Caco-2 (cell line): ENCODE results near the gene ZKSCAN3. TPM values are rescaled to one million over a fixed set of nuclear protein-coding genes. Genes with fewer than 3 reads are reported as not detected.

Source experiments
- BruUV-seq: library from RNA; stranded (reverse); fragments of 400-500 nt; replicated peaks from 2 replicates; lab custom pipeline; 2021; lab: Mats Ljungman, UMichigan
- CTCF ChIA-PET: fragments of 300-600 bp; sonication (Branson Sonifier 250); formaldehyde crosslinking; loops from one replicate; lab custom pipeline; 2022; ENCODE audit warnings: antibody characterized with exemption; lab: Charles Lee
- POLR2A ChIA-PET: fragments of 300-600 bp; sonication (Branson Sonifier 250); formaldehyde crosslinking; loops from one replicate; lab custom pipeline; 2022; ENCODE audit warnings: antibody characterized with exemption; lab: Charles Lee
- DNase-seq, 2 experiments: peaks; one replicate each; pipeline versions ENCODE4 v3.0.0 to v3.0.0-alpha.2; 2020 to 2022
- H3K27me3 ChIP-seq: replicated peaks from 2 replicates; pipeline ENCODE4 v1.6.0; 2011; ENCODE audit warnings: low read length; ENCODE audit not compliant: control insufficient read depth, insufficient read depth
- H3K36me3 ChIP-seq: 2 replicates; pipeline ENCODE4 v1.5.1; 2011; ENCODE audit warnings: low read length; ENCODE audit not compliant: control insufficient read depth, insufficient read depth
- H3K4me1 ChIP-seq: fragments of 250-450 bp; sonication (Bioruptor Pico); 2 replicates; pipeline ENCODE4 v1.5.1; 2020; ENCODE audit warnings: mild to moderate bottlenecking
- H3K4me3 ChIP-seq: 2 replicates; pipeline ENCODE4 v1.5.1; 2011; ENCODE audit warnings: low read depth, mild to moderate bottlenecking, control low read depth, low read length
- H3K9me3 ChIP-seq: fragments of 250-450 bp; sonication (Bioruptor Pico); 2 replicates; pipeline ENCODE4 v1.5.1; 2020; ENCODE audit warnings: mild to moderate bottlenecking, moderate library complexity
- H3K27ac Mint-ChIP-seq: one replicate; pipeline ENCODE4 v1.8.0; 2022; ENCODE audit warnings: mixed read lengths; ENCODE audit not compliant: unreplicated experiment
- H3K27me3 Mint-ChIP-seq: one replicate; pipeline ENCODE4 v1.8.0; 2022; ENCODE audit warnings: mixed read lengths; ENCODE audit not compliant: insufficient read depth, unreplicated experiment
- H3K36me3 Mint-ChIP-seq: one replicate; pipeline ENCODE4 v1.8.0; 2022; ENCODE audit warnings: mild to moderate bottlenecking, mixed read lengths; ENCODE audit not compliant: insufficient read depth, unreplicated experiment
- H3K4me1 Mint-ChIP-seq: one replicate; pipeline ENCODE4 v1.8.0; 2022; ENCODE audit warnings: low read depth, mixed read lengths; ENCODE audit not compliant: unreplicated experiment
- H3K4me3 Mint-ChIP-seq: one replicate; pipeline ENCODE4 v1.8.0; 2022; ENCODE audit warnings: mild to moderate bottlenecking, moderate library complexity, mixed read lengths; ENCODE audit not compliant: unreplicated experiment
- H3K9me3 Mint-ChIP-seq: one replicate; pipeline ENCODE4 v1.8.0; 2022; ENCODE audit warnings: mixed read lengths; ENCODE audit not compliant: unreplicated experiment
- intact Hi-C: fragments of 100-400 bp; cut with micrococcal nuclease; formaldehyde crosslinking; loops from one replicate; pipeline ENCODE4 v1.10.0; 2022; ENCODE audit not compliant: unreplicated experiment
- total RNA-seq: library from RNA; stranded (reverse); gene quantifications from 2 replicates; pipeline ENCODE4 v1.2.3, GENCODE V29; 2022
- TF ChIP-seq, protein P1 (sequence below), 2 experiments: fragments of 200-600 bp in 1 of 2; IDR thresholded peaks; 1 replicate in 1 of 2; 2 replicates in 1 of 2; pipeline versions ENCODE4 v1.5.1 to v1.8.0; 2011 to 2022; ENCODE audit warnings: antibody characterized with exemption in 1 of 2, control low read depth in 1 of 2, inconsistent platforms in 1 of 2, low read depth in 1 of 2, low read length in 1 of 2, mild to moderate bottlenecking in 1 of 2, moderate library complexity in 1 of 2; ENCODE audit not compliant: insufficient read depth in 1 of 2, severe bottlenecking in 1 of 2, unreplicated experiment in 1 of 2

The ZKSCAN3 gene
- total RNA-seq, 1 experiment from 2014 or later = 4.3 TPM

DNA sequence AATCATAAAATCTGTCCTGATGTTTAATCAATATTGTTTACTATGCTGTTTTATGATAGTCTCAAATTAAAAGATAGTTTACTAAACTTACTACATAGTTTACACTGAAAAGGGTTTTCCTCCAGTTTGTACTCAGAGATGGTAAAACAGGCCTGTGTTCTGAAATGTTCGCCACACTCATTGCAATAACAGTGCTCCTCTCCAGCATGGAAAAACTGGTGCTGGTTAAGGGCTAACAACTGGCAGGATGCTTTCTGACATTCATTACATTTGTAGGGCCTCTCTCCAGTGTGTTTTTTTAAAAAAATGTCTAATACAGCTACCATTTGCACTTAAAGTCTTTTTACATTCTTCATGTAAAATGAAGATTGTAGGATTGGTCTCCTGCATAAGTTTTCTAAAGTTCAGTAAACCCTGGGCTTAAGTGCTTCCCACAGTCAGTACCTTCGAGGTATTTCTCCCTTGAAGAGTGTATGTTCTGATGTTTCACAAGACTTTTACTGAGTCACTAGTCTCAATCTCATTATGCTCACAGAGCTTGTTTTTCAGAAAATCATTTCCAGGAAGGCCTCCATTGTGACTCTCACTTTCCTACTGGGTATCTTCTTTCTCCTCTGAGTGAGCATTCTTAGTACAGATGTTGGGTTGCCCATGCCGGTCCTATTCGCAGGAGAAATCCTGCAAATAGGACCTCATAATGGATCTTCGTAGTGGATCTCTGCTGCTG is 58.5 kb downstream of the ZKSCAN3 start:
- no peaks in the 10 kb centered on the region for H3K9me3 Mint-ChIP-seq
- Histone ChIP-seq H3K4me1 (no peaks in the 10 kb centered on the region), H3K9me3 (no peaks in the 10 kb centered on the region), H3K4me3 (no peak overlapping the region), H3K27me3 (no peaks in the 10 kb centered on the region; the same call in 1 of the 2 replicates), H3K36me3 (no peaks in the 10 kb centered on the region)
- H3K27me3 Mint-ChIP-seq = peaks cover 6% of the 10 kb centered on the region
- ChIA-PET POLR2A (no interaction called here), CTCF (no interaction called here)
- H3K36me3 Mint-ChIP-seq = no peaks in the 10 kb centered on the region
- intact Hi-C loops = no loop called here
- DNase-seq = no peak
- no peak overlapping the region for H3K4me3 Mint-ChIP-seq
- no peaks in the 10 kb centered on the region for H3K4me1 Mint-ChIP-seq
- H3K27ac Mint-ChIP-seq = no peak overlapping the region
- TF ChIP-seq, protein P1, sequence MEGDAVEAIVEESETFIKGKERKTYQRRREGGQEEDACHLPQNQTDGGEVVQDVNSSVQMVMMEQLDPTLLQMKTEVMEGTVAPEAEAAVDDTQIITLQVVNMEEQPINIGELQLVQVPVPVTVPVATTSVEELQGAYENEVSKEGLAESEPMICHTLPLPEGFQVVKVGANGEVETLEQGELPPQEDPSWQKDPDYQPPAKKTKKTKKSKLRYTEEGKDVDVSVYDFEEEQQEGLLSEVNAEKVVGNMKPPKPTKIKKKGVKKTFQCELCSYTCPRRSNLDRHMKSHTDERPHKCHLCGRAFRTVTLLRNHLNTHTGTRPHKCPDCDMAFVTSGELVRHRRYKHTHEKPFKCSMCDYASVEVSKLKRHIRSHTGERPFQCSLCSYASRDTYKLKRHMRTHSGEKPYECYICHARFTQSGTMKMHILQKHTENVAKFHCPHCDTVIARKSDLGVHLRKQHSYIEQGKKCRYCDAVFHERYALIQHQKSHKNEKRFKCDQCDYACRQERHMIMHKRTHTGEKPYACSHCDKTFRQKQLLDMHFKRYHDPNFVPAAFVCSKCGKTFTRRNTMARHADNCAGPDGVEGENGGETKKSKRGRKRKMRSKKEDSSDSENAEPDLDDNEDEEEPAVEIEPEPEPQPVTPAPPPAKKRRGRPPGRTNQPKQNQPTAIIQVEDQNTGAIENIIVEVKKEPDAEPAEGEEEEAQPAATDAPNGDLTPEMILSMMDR (IDR thresholded peaks at IDR 0.05; ENCODE audit: insufficient read depth in 1 of 2, low read depth in 1 of 2, low read length in 1 of 2, severe bottlenecking in 1 of 2, unreplicated experiment in 1 of 2) = no peak
- BruUV-seq = no TSS peak

DNA sequence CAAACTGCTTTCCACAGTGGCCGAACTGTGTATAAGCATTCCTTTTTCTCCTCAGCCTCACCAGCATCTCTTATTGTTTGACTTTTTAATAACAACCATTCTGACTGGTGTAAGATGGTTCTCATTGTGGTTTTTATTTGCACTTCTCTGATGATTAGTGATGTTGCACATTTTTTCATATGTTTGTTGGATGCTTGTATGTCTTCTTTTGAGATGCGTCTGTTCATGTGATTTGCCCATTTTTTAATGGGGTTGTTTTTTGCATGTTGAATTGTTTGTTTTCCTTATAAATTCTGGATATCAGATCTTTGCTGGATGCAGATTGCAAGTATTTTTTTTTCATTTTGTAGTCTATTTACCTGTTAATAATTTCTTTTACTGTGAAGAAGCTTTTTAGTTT is 61.0 kb downstream of the ZKSCAN3 start:
- CTCF ChIA-PET = no interaction called here
- Mint-ChIP-seq H3K36me3 (no peaks in the 10 kb centered on the region), H3K4me1 (no peaks in the 10 kb centered on the region), H3K9me3 (no peaks in the 10 kb centered on the region), H3K4me3 (no peak overlapping the region), H3K27me3 (peaks cover 6% of the 10 kb centered on the region), H3K27ac (no peak overlapping the region)
- POLR2A ChIA-PET = no interaction called here
- H3K36me3 ChIP-seq = no peaks in the 10 kb centered on the region
- TF ChIP-seq, protein P1 (IDR thresholded peaks at IDR 0.05; ENCODE audit: insufficient read depth in 1 of 2, low read depth in 1 of 2, low read length in 1 of 2, severe bottlenecking in 1 of 2, unreplicated experiment in 1 of 2) = no peak
- intact Hi-C loops = no loop called here
- no peak overlapping the region for H3K4me3 ChIP-seq
- H3K27me3 ChIP-seq = no peaks in the 10 kb centered on the region; the same call in 1 of the 2 replicates
- BruUV-seq = no TSS peak
- H3K4me1 ChIP-seq = no peaks in the 10 kb centered on the region
- no peak for DNase-seq
- no peaks in the 10 kb centered on the region for H3K9me3 ChIP-seq

DNA sequence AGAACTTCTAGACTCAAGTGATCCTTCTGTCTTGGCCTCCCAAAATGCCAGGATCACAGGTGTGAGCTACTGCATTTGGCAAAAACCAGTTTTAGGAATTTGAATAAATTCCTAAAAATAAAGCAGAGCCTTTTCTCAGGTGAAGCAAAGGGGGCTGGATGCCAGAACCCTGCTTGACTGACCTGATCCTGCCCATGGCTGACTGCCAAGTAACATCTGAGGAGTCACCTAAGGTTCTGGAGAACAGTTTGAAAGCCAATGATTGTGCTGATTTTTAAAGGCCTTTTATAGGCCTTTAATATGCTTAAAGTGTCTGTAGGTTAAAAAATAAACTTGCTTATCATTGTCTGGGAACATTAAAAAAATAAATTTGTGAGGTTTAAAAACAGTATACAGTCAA is 63.9 kb downstream of the ZKSCAN3 start:
- intact Hi-C loops = no loop called here
- H3K36me3 Mint-ChIP-seq = no peaks in the 10 kb centered on the region
- ChIA-PET CTCF (no interaction called here), POLR2A (no interaction called here)
- no peaks in the 10 kb centered on the region for H3K4me1 Mint-ChIP-seq
- DNase-seq = no peak
- Histone ChIP-seq H3K36me3 (no peaks in the 10 kb centered on the region), H3K9me3 (no peaks in the 10 kb centered on the region), H3K4me3 (no peak overlapping the region), H3K4me1 (no peaks in the 10 kb centered on the region), H3K27me3 (no peaks in the 10 kb centered on the region)
- TF ChIP-seq, protein P1 (IDR thresholded peaks at IDR 0.05; ENCODE audit: insufficient read depth in 1 of 2, low read depth in 1 of 2, low read length in 1 of 2, severe bottlenecking in 1 of 2, unreplicated experiment in 1 of 2) = no peak
- peaks cover 6% of the 10 kb centered on the region for H3K27me3 Mint-ChIP-seq
- H3K4me3 Mint-ChIP-seq = no peak overlapping the region
- H3K27ac Mint-ChIP-seq = no peak overlapping the region
- no TSS peak for BruUV-seq
- H3K9me3 Mint-ChIP-seq = no peaks in the 10 kb centered on the region

Other genes with a start within 250 kb of the ZKSCAN3 start
- gene ZSCAN16, start 225.3 kb upstream of the ZKSCAN3 start, total RNA-seq = 5.8 and 6.7 TPM in 2 replicates
- 15.6 and 17.0 TPM in 2 replicates for gene ZKSCAN8, start 208.1 kb upstream of the ZKSCAN3 start, total RNA-seq
- gene ZSCAN9, start 124.7 kb upstream of the ZKSCAN3 start, total RNA-seq = 13.7 and 13.9 TPM in 2 replicates
- 5.0 and 5.5 TPM in 2 replicates for gene ZKSCAN4, start 97.7 kb upstream of the ZKSCAN3 start, total RNA-seq
- not detected in 2 replicates for gene NKAPL, start 90.7 kb upstream of the ZKSCAN3 start, total RNA-seq
- gene ZSCAN26, start 82.8 kb upstream of the ZKSCAN3 start, total RNA-seq = 7.2 and 7.8 TPM in 2 replicates
- gene PGBD1, start 68.4 kb upstream of the ZKSCAN3 start, total RNA-seq = 3.6 and 3.8 TPM in 2 replicates
- 1.7 and 3.4 TPM in 2 replicates for gene ZSCAN31, start 13.8 kb upstream of the ZKSCAN3 start, total RNA-seq
- 1.5 and 1.6 TPM in 2 replicates for gene ZSCAN12, start 49.8 kb downstream of the ZKSCAN3 start, total RNA-seq
- gene ZSCAN23, start 93.5 kb downstream of the ZKSCAN3 start, total RNA-seq = not detected in 2 replicates
- not detected in 2 replicates for gene GPX6, start 165.8 kb downstream of the ZKSCAN3 start, total RNA-seq
- gene GPX5, start 175.9 kb downstream of the ZKSCAN3 start, total RNA-seq = not detected in 2 replicates